K562 (cell line): ENCODE results near the gene SPATA17. TPM values are rescaled to one million over a fixed set of nuclear protein-coding genes. Genes with fewer than 3 reads are reported as not detected.

ENCODE experiments used
- ATAC-seq: fragments of 200-7000 bp; cut with Tn5 transposase; 3 replicates; pipeline ENCODE4 v1.9.1; 2020; ENCODE audit warnings: moderate library complexity
- BruUV-seq: library from RNA; stranded (reverse); fragments of 400-500 nt; replicated peaks from 2 replicates; lab custom pipeline; 2021; lab: Mats Ljungman, UMichigan
- CTCF ChIA-PET: fragments of 300-600 bp; formaldehyde crosslinking; extraction: SDS; loops from one replicate; lab custom pipeline; 2021; ENCODE audit warnings: low intra/inter-chr PET ratio; lab: Yijun Ruan, JAX
- POLR2A ChIA-PET: fragments of 300-600, 350-650 bp; sonication (Branson Sonifier 250); formaldehyde crosslinking; extraction: SDS; loops from one replicate; lab custom pipeline; 2021; ENCODE audit warnings: antibody characterized with exemption, inconsistent platforms; lab: Yijun Ruan, JAX
- DNase-seq, 4 experiments: peaks; one replicate each; pipeline versions ENCODE4 v3.0.0 to v3.0.0-alpha.2; 2011 to 2018; ENCODE audit warnings: low spot score in 3 of 4, mixed read lengths in 3 of 4; ENCODE audit errors: extremely low read depth in 1 of 4
- FAIRE-seq: peaks from 2 replicates; lab custom pipeline; 2011; peaks lifted over from hg19 to GRCh38; lab: Jason Lieb, UNC
- H2AFZ ChIP-seq: 2 replicates; pipeline ENCODE4 v1.6.0; 2011; ENCODE audit warnings: low read depth, low read length, control low read depth, inconsistent platforms
- H3K27ac ChIP-seq: fragments of 200-600 bp; 3 replicates; pipeline ENCODE4 v1.8.0; 2011; ENCODE audit warnings: low read depth, mild to moderate bottlenecking, control low read depth, inconsistent platforms, low read length, moderate library complexity, mixed read lengths; ENCODE audit errors: extremely low read depth
- H3K27me3 ChIP-seq, 2 experiments: fragments of 300-600 bp in 1 of 2; 2 replicates in 1 of 2; 3 replicates in 1 of 2; pipeline versions ENCODE4 v1.6.0 to v1.8.0; 2011; ENCODE audit warnings: inconsistent platforms in 2 of 2, low read length in 2 of 2, mild to moderate bottlenecking in 1 of 2, mixed read lengths in 1 of 2, moderate library complexity in 1 of 2; ENCODE audit not compliant: control insufficient read depth in 2 of 2, insufficient read depth in 2 of 2
- H3K36me3 ChIP-seq: fragments of 300-600 bp; 3 replicates; pipeline ENCODE4 v1.8.0; 2011; ENCODE audit warnings: mild to moderate bottlenecking, low read length, inconsistent platforms; ENCODE audit not compliant: control insufficient read depth, insufficient read depth
- H3K4me1 ChIP-seq, 2 experiments: fragments of 200-600 bp in 1 of 2; replicated peaks in 1 of 2; 2 replicates in 1 of 2; 3 replicates in 1 of 2; pipeline versions ENCODE4 v1.5.1 to v1.8.0; 2011; ENCODE audit warnings: inconsistent platforms in 2 of 2, low read length in 2 of 2, mild to moderate bottlenecking in 1 of 2, mixed read lengths in 1 of 2, moderate library complexity in 1 of 2; ENCODE audit not compliant: control insufficient read depth in 2 of 2, insufficient read depth in 2 of 2
- H3K4me2 ChIP-seq: 2 replicates; pipeline ENCODE4 v1.6.1; 2011; ENCODE audit warnings: low read length, control low read depth, inconsistent platforms, mixed read lengths; ENCODE audit not compliant: insufficient read depth
- H3K4me3 ChIP-seq: fragments of 200-600 bp; sonication (generic), shearing (Covaris generic); 2 replicates; pipeline ENCODE4 v1.5.1; 2016; ENCODE audit warnings: control low read depth, inconsistent platforms
- H3K79me2 ChIP-seq: fragments of 200-600 bp; 3 replicates; pipeline ENCODE4 v1.8.0; 2011; ENCODE audit warnings: low read length, inconsistent platforms; ENCODE audit not compliant: control insufficient read depth, insufficient read depth
- H3K9ac ChIP-seq, 2 experiments: 2 replicates each; pipeline versions ENCODE4 v1.6.0 to v1.6.1; 2011; ENCODE audit warnings: low read depth in 2 of 2, low read length in 2 of 2, control low read depth in 1 of 2, inconsistent platforms in 1 of 2, mild to moderate bottlenecking in 1 of 2, mixed read lengths in 1 of 2; ENCODE audit not compliant: insufficient read depth in 1 of 2
- H3K9me1 ChIP-seq: one replicate; pipeline ENCODE4 v1.6.0; 2011; ENCODE audit warnings: inconsistent platforms, mild to moderate bottlenecking, low read length, moderate library complexity; ENCODE audit not compliant: control insufficient read depth, insufficient read depth
- H3K9me3 ChIP-seq: replicated peaks from 2 replicates; pipeline ENCODE4 v1.5.1; 2011; ENCODE audit warnings: low read depth, low read length, inconsistent platforms; ENCODE audit not compliant: control insufficient read depth, insufficient read depth
- H4K20me1 ChIP-seq: replicated peaks from 2 replicates; pipeline ENCODE4 v1.6.1; 2011; ENCODE audit warnings: low read length, inconsistent platforms, mixed read lengths; ENCODE audit not compliant: control insufficient read depth, insufficient read depth
- CBX3 ChIP-seq, 2 experiments: IDR thresholded peaks; 1 replicate in 1 of 2; 2 replicates in 1 of 2; pipeline ENCODE4 v1.6.1; 2012; ENCODE audit warnings: inconsistent platforms in 2 of 2, low read length in 2 of 2, borderline replicate concordance in 1 of 2, control low read depth in 1 of 2
- E2F4 ChIP-seq: sonication (generic); formaldehyde crosslinking; IDR thresholded peaks from 2 replicates; pipeline ENCODE4 v1.8.0; 2022; ENCODE audit warnings: mild to moderate bottlenecking, low read depth, missing genetic modification reagents
- FOXM1 ChIP-seq, 2 experiments: fragments of 450-650 bp in 1 of 2; sonication (generic) in 1 of 2; formaldehyde crosslinking in 1 of 2; IDR thresholded peaks; 2 replicates each; pipeline versions ENCODE4 v1.6.1 to v1.9.0; 2017 to 2022; ENCODE audit warnings: low read depth in 2 of 2, mild to moderate bottlenecking in 2 of 2, missing genetic modification reagents in 1 of 2, moderate library complexity in 1 of 2
- IRF1 ChIP-seq: sonication (generic); formaldehyde crosslinking; IDR thresholded peaks from 2 replicates; pipeline ENCODE4 v1.8.0; 2022; ENCODE audit warnings: missing genetic modification reagents, mild to moderate bottlenecking, borderline replicate concordance
- KDM5B ChIP-seq: fragments of 200-600 bp; sonication (generic); IDR thresholded peaks from 2 replicates; pipeline ENCODE4 v1.6.1; 2012; ENCODE audit warnings: low read depth, mild to moderate bottlenecking, moderate library complexity, low read length, control low read depth, inconsistent platforms; ENCODE audit not compliant: insufficient replicate concordance
- MTA2 ChIP-seq: fragments of 450-650 bp; IDR thresholded peaks from 2 replicates; pipeline ENCODE4 v1.6.1; 2016; ENCODE audit warnings: low read depth
- NFATC3 ChIP-seq: fragments of 450-650 bp; IDR thresholded peaks from 2 replicates; pipeline ENCODE4 v1.6.1; 2017; ENCODE audit warnings: mild to moderate bottlenecking
- PHF21A ChIP-seq: fragments of 450-650 bp; IDR thresholded peaks from 2 replicates; pipeline ENCODE4 v1.6.1; 2017; ENCODE audit warnings: low read depth, borderline replicate concordance
- SREBF2 ChIP-seq: sonication (generic); formaldehyde crosslinking; IDR thresholded peaks from 2 replicates; pipeline ENCODE4 v1.4.0; 2020; ENCODE audit warnings: mild to moderate bottlenecking, missing genetic modification reagents
- ZNF311 ChIP-seq: fragments of 250-450 bp; sonication (Bioruptor Pico); IDR thresholded peaks from 2 replicates; pipeline ENCODE4 v1.4.0; 2020; ENCODE audit warnings: mild to moderate bottlenecking, moderate library complexity
- ZNF589 ChIP-seq: fragments of 200-800 bp; sonication (Bioruptor generic); IDR thresholded peaks from 2 replicates; pipeline ENCODE4 v1.6.1; 2016; ENCODE audit warnings: low read depth, missing genetic modification characterization, missing compliant biosample characterization
- WGBS: fragments of 100-300 bp; shearing (Covaris generic); methylation state at CpG from one replicate; pipeline ENCODE4 v1.1.6; 2016; ENCODE audit warnings: low coverage, mixed read lengths; ENCODE audit not compliant: insufficient coverage; ENCODE audit errors: missing lambda C conversion rate; 5-methylcytosine and 5-hydroxymethylcytosine counted together
- in situ Hi-C: fragments of 300-500 bp; cut with MboI; formaldehyde crosslinking; loops from 4 replicates; pipeline ENCODE4 v1.15.0; 2018; ENCODE audit warnings: inconsistent platforms, mixed read lengths
- intact Hi-C: fragments of 100-400 bp; cut with micrococcal nuclease; formaldehyde crosslinking; loops from 2 replicates; pipeline ENCODE4 v1.14.2; 2022
- polyA plus RNA-seq, 8 experiments: library from polyadenylated mRNA; depleted of rRNA in 4 of 8; stranded (reverse) in 5 of 8; unstranded in 3 of 8; fragments of >200 nt; fragmentation: Nextera tagmentation in 2 of 8; fragmentation: Illumina TruSeq in 1 of 8; extraction: Ambion mirVana in 2 of 8; extraction: Trizol in 1 of 8; gene quantifications; 2 replicates each; pipeline versions ENCODE4 v1.2.1 to v1.2.3, GENCODE V29; 2011 to 2014; ENCODE audit warnings: inconsistent platforms in 1 of 8, missing spikeins in 1 of 8
- total RNA-seq, 7 experiments: library from RNA; depleted of rRNA in 6 of 7; stranded (reverse); fragments of >200 nt in 6 of 7; fragmentation: Illumina TruSeq in 2 of 7; extraction: Trizol in 2 of 7; gene quantifications; 2 replicates each; pipeline versions ENCODE4 v1.2.1 to v1.2.3, GENCODE V29; 2011 to 2021; ENCODE audit warnings: low replicate concordance in 1 of 7
- TF ChIP-seq, protein P1 (sequence below): sonication (generic); formaldehyde crosslinking; IDR thresholded peaks from 2 replicates; pipeline ENCODE4 v1.8.1; 2023; ENCODE audit warnings: mild to moderate bottlenecking, missing genetic modification reagents

Gene SPATA17
- total and polyA plus RNA-seq, 9 of the 15 experiments (the other 6 are each of a cell fraction or from before 2014, with no cell fraction given): 0.04 to 0.11 TPM; not detected in 7

GRCh38 chr1:217837691-217838090 lies 206.5 kb downstream of the SPATA17 start (continued):
- no peak for TF ChIP-seq SREBF2 (CRISPR knock-in tag)
- TF ChIP-seq, all 486 proteins: peak for 0

GRCh38 chr1:217839161-217839560 lies 208.0 kb downstream of the SPATA17 start:
- DNase-seq (no peak), ATAC-seq (no peak), FAIRE-seq (no peak)
- Histone ChIP-seq H3K79me2 (no peaks in the 10 kb centered on the region), H3K4me3 (no peak overlapping the region), H3K27ac (no peak overlapping the region), H3K4me2 (no peak overlapping the region), H3K27me3 (no peaks in the 10 kb centered on the region), H4K20me1 (no peaks in the 10 kb centered on the region), H3K36me3 (no peaks in the 10 kb centered on the region), H3K4me1 (no peaks in the 10 kb centered on the region), H3K9me3 (no peaks in the 10 kb centered on the region; the same call in 1 of the 2 replicates), H3K9me1 (no peaks in the 10 kb centered on the region), H3K9ac (no peak overlapping the region), H2AFZ (no peak overlapping the region)
- ChIA-PET POLR2A (no interaction called here), CTCF (no interaction called here)
- in situ Hi-C loops (no loop called here), intact Hi-C loops (no loop called here)
- BruUV-seq: no TSS peak
- TF ChIP-seq MTA2 (no peak), NFATC3 (no peak), KDM5B (no peak), FOXM1 (IDR thresholded peaks at IDR 0.05; ENCODE audit: low read depth) (no peak), FOXM1 (CRISPR knock-in tag; IDR thresholded peaks at IDR 0.05; ENCODE audit: low read depth) (no peak), IRF1 (no peak), ZNF589 (CRISPR knock-in tag) (no peak), E2F4 (no peak), CBX3 (IDR thresholded peaks at IDR 0.05; ENCODE audit: borderline replicate concordance in 1 of 2, low read length in 2 of 2) (no peak), PHF21A (no peak), ZNF311 (CRISPR knock-in tag) (no peak)
- TF ChIP-seq, protein P1, sequence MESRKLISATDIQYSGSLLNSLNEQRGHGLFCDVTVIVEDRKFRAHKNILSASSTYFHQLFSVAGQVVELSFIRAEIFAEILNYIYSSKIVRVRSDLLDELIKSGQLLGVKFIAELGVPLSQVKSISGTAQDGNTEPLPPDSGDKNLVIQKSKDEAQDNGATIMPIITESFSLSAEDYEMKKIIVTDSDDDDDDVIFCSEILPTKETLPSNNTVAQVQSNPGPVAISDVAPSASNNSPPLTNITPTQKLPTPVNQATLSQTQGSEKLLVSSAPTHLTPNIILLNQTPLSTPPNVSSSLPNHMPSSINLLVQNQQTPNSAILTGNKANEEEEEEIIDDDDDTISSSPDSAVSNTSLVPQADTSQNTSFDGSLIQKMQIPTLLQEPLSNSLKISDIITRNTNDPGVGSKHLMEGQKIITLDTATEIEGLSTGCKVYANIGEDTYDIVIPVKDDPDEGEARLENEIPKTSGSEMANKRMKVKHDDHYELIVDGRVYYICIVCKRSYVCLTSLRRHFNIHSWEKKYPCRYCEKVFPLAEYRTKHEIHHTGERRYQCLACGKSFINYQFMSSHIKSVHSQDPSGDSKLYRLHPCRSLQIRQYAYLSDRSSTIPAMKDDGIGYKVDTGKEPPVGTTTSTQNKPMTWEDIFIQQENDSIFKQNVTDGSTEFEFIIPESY (CRISPR knock-in tag): no peak
- 4% methylated on average over 3 of the region's 3 CpGs for WGBS
